Fibroblast of pulmonary artery (primary cell): ENCODE results near the gene PIPOX.
A peak's percentile ranks its signal among the peaks of the same experiment; 100 is the strongest.

Source experiments
- DNase-seq: peaks from one replicate; pipeline ENCODE4 v3.0.0-alpha.2; 2010; ENCODE audit warnings: low read depth
- H3K4me3 ChIP-seq: replicated peaks from 2 replicates; pipeline ENCODE4 v1.5.1; 2011; ENCODE audit warnings: low read depth, mild to moderate bottlenecking, control low read depth, low read length, moderate library complexity
- CTCF ChIP-seq: IDR thresholded peaks from 2 replicates; pipeline ENCODE4 v1.5.1; 2011; ENCODE audit warnings: mild to moderate bottlenecking, control low read depth, low read length, inconsistent platforms; ENCODE audit errors: missing control alignments

The PIPOX gene

GRCh38 chr17:29039764-29040598, 3.0 kb upstream of the PIPOX start:
- DNase-seq, result peak; percentile 95
- no peak overlapping the region for H3K4me3 ChIP-seq
- no peak for TF ChIP-seq CTCF

GRCh38 chr17:29041091-29041490, 1.9 kb upstream of the PIPOX start:
- DNase-seq, result no peak
- H3K4me3 ChIP-seq, result no peak overlapping the region
- no peak for TF ChIP-seq CTCF

- no peak overlapping the region for H3K4me3 ChIP-seq
- DNase-seq, result no peak
- no peak for TF ChIP-seq CTCF
Observed at GRCh38 chr17:29041571-29041970, 1.4 kb upstream of the PIPOX start.

GRCh38 chr17:29042026-29042678, 789 bp upstream of the PIPOX start:
- no peak for DNase-seq
- no peak for TF ChIP-seq CTCF
- no peak overlapping the region for H3K4me3 ChIP-seq

GRCh38 chr17:29043539-29044145, 701 bp downstream of the PIPOX start:
- H3K4me3 ChIP-seq, result no peak overlapping the region
- no peak for DNase-seq
- no peak for TF ChIP-seq CTCF

GRCh38 chr17:29045026-29045425, 2.1 kb downstream of the PIPOX start:
- no peak for TF ChIP-seq CTCF

More at GRCh38 chr17:29045026-29045425, 2.1 kb downstream of the PIPOX start:
- no peak for DNase-seq
- no peak overlapping the region for H3K4me3 ChIP-seq
